Calu3 (cell line): ENCODE results near the gene LTBP2. TPM values are rescaled to one million over a fixed set of nuclear protein-coding genes. Genes with fewer than 3 reads are reported as not detected.

Experiments used
- BruUV-seq: library from RNA; stranded (reverse); fragments of 400-500 nt; replicated peaks from 2 replicates; lab custom pipeline; 2021; lab: Mats Ljungman, UMichigan
- CTCF ChIA-PET: fragments of 300-600 bp; sonication (Branson Sonifier 250); formaldehyde crosslinking; loops from one replicate; lab custom pipeline; 2022; ENCODE audit warnings: antibody characterized with exemption; lab: Charles Lee
- DNase-seq: peaks from one replicate; pipeline ENCODE4 v3.0.0; 2022
- H3K27ac Mint-ChIP-seq: one replicate; pipeline ENCODE4 v1.8.0; 2022; ENCODE audit warnings: mixed read lengths; ENCODE audit not compliant: unreplicated experiment
- H3K27me3 Mint-ChIP-seq: one replicate; pipeline ENCODE4 v1.8.0; 2022; ENCODE audit warnings: mixed read lengths; ENCODE audit not compliant: unreplicated experiment
- H3K36me3 Mint-ChIP-seq: one replicate; pipeline ENCODE4 v1.8.0; 2022; ENCODE audit warnings: mild to moderate bottlenecking, moderate library complexity, mixed read lengths; ENCODE audit not compliant: insufficient read depth, unreplicated experiment
- H3K4me1 Mint-ChIP-seq: one replicate; pipeline ENCODE4 v1.8.0; 2022; ENCODE audit warnings: mild to moderate bottlenecking, low read depth, mixed read lengths; ENCODE audit not compliant: unreplicated experiment
- H3K4me3 Mint-ChIP-seq: one replicate; pipeline ENCODE4 v1.8.0; 2022; ENCODE audit warnings: mild to moderate bottlenecking, low read depth, moderate library complexity, mixed read lengths; ENCODE audit not compliant: unreplicated experiment
- H3K9me3 Mint-ChIP-seq: one replicate; pipeline ENCODE4 v1.8.0; 2022; ENCODE audit warnings: low read depth, mixed read lengths; ENCODE audit not compliant: unreplicated experiment
- CTCF ChIP-seq: fragments of 200-600 bp; IDR thresholded peaks from one replicate; pipeline ENCODE4 v1.8.0; 2022; ENCODE audit warnings: antibody characterized with exemption; ENCODE audit not compliant: unreplicated experiment
- intact Hi-C: fragments of 100-400 bp; cut with micrococcal nuclease; formaldehyde crosslinking; loops from one replicate; pipeline ENCODE4 v1.10.0; 2022; ENCODE audit not compliant: unreplicated experiment
- total RNA-seq: library from RNA; stranded (reverse); gene quantifications from 2 replicates; pipeline ENCODE4 v1.2.3, GENCODE V29; 2022

The LTBP2 gene
- total RNA-seq, 1 experiment from 2014 or later, result 4.3 TPM

GRCh38 chr14:74510223-74510931 is 101.7 kb downstream of the LTBP2 start:
- DNase-seq, result no peak
- Mint-ChIP-seq H3K4me3 (no peak overlapping the region), H3K36me3 (no peaks in the 10 kb centered on the region), H3K27me3 (peaks cover 34% of the 10 kb centered on the region), H3K27ac (no peak overlapping the region), H3K4me1 (no peaks in the 10 kb centered on the region), H3K9me3 (no peaks in the 10 kb centered on the region)
- intact Hi-C loops, result no loop called here
- no peak for TF ChIP-seq CTCF
- BruUV-seq, result no TSS peak
- CTCF ChIA-PET, result no interaction called here

- CTCF ChIA-PET, result no interaction called here
- intact Hi-C loops, result no loop called here
- H3K27ac Mint-ChIP-seq, result no peak overlapping the region
These were observed 102.3 kb downstream of the LTBP2 start for GRCh38 chr14:74509587-74510222.

GRCh38 chr14:74508844-74509428 is 103.1 kb downstream of the LTBP2 start:
- Mint-ChIP-seq H3K4me1 (no peaks in the 10 kb centered on the region), H3K36me3 (no peaks in the 10 kb centered on the region), H3K4me3 (no peak overlapping the region), H3K9me3 (no peaks in the 10 kb centered on the region), H3K27me3 (peaks cover 34% of the 10 kb centered on the region), H3K27ac (no peak overlapping the region)
- intact Hi-C loops, result no loop called here
- TF ChIP-seq CTCF, result no peak
- no TSS peak for BruUV-seq
- CTCF ChIA-PET, result interaction anchor here (0.7 kb wide), 3 partner anchors 23 to 390 kb away, joined by 3 to 4 read pairs (median 3); no protein-coding TSS in a partner anchor
- no peak for DNase-seq

More at GRCh38 chr14:74509587-74510222, 102.3 kb downstream of the LTBP2 start:
- Mint-ChIP-seq H3K4me1 (no peaks in the 10 kb centered on the region), H3K27me3 (peaks cover 34% of the 10 kb centered on the region), H3K36me3 (no peaks in the 10 kb centered on the region), H3K4me3 (no peak overlapping the region), H3K9me3 (no peaks in the 10 kb centered on the region)
- no TSS peak for BruUV-seq
- TF ChIP-seq CTCF, result no peak
- DNase-seq, result no peak

- no TSS peak for BruUV-seq
- no peak for TF ChIP-seq CTCF
- Mint-ChIP-seq H3K27me3 (peaks cover 34% of the 10 kb centered on the region), H3K4me1 (no peaks in the 10 kb centered on the region), H3K36me3 (no peaks in the 10 kb centered on the region), H3K4me3 (no peak overlapping the region), H3K27ac (no peak overlapping the region), H3K9me3 (no peaks in the 10 kb centered on the region)
- intact Hi-C loops, result no loop called here
- DNase-seq, result no peak
- CTCF ChIA-PET, result interaction anchor here (0.7 kb wide), 4 partner anchors 23 to 390 kb away, joined by 3 to 4 read pairs (median 4); no protein-coding TSS in a partner anchor
These were observed 103.7 kb downstream of the LTBP2 start for GRCh38 chr14:74508292-74508731.
